Stimulated activated CD4-positive, alpha-beta T cell treated with anti-CD3 and anti-CD28 coated beads, Interleukin-4, amount 100 ng/mL, for 24 hours (primary cell): ENCODE measurements around the gene PRDM15.

ENCODE experiments used
- DNase-seq: peaks from one replicate; pipeline ENCODE4 v3.0.0-alpha.2; 2020

The PRDM15 gene

DNA sequence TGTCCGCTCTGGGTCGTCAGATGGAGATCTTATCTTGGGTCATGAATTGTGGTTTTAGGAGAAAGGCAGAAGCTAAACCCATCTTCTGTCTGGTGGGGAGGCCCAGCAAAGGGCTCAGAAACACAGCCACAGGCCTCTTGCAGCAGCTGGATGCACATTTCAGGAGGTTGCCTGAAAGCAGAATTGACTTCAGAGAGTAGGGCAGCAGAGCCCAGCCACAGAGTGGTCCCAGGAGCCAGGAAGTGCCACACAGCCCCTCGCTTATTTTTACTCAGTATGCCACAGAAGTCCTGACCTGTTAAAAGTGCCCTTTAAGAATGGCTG is 104.0 kb downstream of the PRDM15 start:
- no peak for DNase-seq

DNA sequence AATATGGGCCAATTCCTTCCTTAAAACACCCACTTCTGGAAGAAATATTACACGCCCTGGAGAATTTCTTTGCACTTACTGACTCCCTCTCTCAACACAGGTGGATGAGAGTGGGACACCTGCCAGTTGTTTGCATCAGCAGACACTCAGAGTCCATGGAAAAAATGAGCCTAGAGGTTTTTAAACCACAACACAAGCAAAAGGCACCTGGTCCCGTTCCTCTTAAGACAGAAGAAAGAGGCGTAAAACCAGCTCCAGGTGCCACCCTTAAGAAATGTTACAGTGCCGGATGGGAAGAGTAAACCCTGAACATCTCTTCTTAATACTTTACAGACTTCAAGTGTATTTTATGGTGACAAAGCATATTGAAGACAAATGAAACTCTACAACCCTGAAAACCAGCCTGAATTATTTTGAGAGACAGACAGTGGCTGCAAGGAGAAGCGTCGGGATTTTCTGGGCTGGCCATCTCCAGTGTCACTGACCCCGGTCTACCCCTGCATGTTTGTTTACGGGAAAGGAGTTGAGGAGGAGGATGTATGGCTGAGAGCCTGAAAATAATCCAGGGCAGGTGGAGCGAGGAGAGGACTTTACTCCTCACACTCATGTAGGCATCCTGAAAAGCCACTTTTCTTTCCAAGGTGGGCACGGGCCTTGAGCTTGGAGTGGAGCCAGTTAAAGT is 104.5 kb downstream of the PRDM15 start:
- no peak for DNase-seq

DNA sequence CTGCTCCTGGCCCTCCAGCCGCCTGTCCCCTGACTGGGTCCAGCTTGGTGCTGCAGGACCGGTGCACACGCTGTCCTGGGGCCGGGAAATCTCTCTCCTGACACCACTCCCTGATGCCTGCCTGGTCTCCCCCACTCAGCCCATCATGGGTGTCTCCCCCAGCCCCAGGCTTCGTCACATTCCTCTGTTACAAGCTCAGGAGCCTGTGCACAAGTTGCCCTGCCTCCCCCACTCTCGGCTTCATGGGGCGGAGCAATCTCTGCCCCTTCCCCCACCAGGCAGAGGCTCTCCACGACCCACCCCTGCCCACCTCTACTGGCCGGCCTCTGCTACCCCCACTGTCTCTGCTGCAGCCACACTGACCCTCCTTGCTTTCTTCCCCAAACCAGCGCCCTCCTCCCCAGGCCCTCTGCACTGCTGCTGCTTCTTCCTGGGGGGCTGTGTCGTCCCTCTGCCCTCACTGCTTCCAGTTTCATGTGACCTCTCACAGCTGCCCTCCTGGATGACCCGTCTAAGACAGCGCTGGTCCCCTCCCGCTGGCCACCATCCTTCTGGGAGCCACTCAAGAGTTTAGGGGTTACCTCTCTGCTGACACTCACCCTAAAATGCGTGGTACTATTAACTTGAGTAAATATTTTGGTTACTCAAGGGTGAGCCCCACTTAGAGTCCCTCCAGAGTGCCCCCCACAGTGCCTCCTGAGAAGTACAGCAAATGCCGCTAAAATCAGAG is 106.6 kb downstream of the PRDM15 start:
- DNase-seq = no peak

GRCh38 chr21:41771625-41771945 is 107.6 kb downstream of the PRDM15 start:
- DNase-seq = no peak

GRCh38 chr21:41770901-41771624 is 108.1 kb downstream of the PRDM15 start:
- DNase-seq = no peak

DNA sequence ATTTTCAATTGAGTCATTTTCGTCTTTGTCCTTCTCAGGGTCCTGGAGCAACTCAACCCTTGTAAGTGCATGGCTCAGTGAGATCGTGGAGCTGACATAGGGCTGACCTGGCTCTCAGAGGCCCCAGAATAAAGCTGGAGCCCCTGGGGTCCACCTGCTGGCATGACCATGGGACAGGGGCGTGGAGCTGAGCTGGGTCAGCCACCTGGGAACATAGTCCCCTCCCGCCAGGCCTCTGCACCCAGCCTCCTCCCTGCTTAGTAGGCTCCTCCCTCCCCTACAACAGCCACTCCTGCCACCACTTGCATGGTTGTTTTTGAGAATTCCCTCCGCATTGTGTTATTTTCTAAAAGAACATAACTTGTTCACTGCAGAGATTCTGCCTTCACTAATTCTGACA is 109.2 kb downstream of the PRDM15 start:
- no peak for DNase-seq

DNA sequence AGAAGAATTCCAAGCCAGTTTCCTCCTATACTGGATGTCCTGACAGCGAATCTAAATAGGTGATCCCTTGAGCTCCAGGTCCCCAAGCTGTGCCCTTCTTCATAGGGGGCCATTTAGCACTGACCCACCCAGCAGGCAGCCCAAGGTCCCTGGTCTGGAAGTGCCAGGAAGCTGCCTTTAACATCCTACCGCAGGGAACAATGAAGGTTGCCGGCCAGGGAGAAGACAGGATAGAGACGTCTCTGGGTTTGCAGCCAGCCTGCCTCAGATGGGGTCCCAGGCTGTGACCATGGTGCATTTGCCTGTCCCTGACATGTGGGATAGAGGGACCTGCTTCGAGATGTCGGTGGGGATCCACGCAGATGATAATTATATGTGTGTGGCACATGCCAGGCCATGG is 109.6 kb downstream of the PRDM15 start:
- DNase-seq = no peak

- no peak for DNase-seq
Observed at GRCh38 chr21:41769111-41769510, 110.0 kb downstream of the PRDM15 start.

- no peak for DNase-seq
Observed at GRCh38 chr21:41768437-41769042, 110.6 kb downstream of the PRDM15 start.

- no peak for DNase-seq
Observed at GRCh38 chr21:41767606-41768436, 111.3 kb downstream of the PRDM15 start.

GRCh38 chr21:41766883-41767605 is 112.1 kb downstream of the PRDM15 start, which contains the start of gene RIPK4:
Gene RIPK4 (minus strand): TSS chr21:41767052. CDS start chr21:41767041, 11 bp downstream.
- peak; percentile 58 for DNase-seq

GRCh38 chr21:41765973-41766882 is 112.9 kb downstream of the PRDM15 start:
- no peak for DNase-seq

- DNase-seq = no peak
Observed at GRCh38 chr21:41765420-41765821, 113.7 kb downstream of the PRDM15 start.

DNA sequence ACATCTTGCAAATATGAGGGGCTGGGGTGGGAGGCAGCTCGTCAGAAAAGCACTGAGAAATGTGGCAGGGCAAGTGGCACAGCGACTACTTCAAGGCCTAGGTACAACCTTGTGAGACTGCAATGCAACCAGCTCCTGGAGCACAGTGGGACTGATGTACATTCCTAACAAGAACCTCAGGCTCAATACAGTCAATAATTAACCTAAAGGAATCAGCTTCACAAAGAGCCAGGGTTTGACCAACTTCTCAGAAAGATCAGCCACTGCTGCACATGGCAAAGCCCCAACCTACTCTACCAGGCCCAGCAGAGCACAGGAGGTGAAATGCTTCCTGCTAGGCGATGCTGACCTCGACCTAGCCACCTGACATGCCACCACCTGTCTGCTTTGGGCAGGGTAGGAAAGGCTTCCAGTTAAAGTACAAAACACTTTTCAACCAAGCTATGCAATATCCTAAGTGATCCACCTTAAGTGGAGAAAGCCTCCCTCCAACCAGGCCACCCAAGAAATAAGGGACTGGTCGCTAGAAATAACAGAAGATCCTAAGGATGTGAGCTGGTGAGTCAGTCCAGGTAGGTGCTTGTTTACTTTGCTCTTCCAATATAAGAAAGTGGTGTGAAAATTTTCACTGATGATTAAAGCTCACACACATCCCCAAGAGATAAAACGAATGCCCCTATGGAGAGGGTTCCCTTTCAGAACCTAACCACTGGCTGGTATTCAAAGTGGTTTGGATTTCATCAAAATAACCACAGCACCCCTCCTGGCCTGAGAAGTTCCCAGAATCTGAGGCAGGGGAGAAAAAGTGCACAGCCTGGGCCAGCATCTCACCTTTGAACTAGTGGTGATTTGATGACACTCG is 114.4 kb downstream of the PRDM15 start:
- no peak for DNase-seq

DNA sequence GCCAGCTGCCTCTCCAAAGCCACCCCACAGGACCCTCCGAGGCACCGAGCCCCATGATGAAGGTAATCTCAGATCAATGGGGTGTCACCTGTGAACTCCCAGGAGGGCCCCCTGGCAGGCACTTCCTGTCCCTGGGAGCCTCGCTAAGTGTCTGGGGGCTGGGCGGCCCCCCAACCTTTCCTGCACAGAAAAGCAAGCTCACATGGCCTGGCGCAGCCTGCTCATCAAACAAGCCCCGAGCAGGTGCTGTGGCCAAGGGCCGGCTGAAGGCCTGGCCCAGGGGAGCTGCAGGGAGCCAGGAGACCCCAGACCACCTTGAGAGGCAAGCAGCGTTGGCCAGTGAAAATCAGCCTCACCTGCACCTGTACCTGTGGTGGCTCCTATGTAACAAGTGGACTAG is 115.1 kb downstream of the PRDM15 start:
- DNase-seq = no peak

- DNase-seq = no peak
Observed at GRCh38 chr21:41763398-41763931, 115.7 kb downstream of the PRDM15 start.

- DNase-seq = no peak
Observed at GRCh38 chr21:41762753-41763152, 116.4 kb downstream of the PRDM15 start.

GRCh38 chr21:41761934-41762635 is 117.1 kb downstream of the PRDM15 start:
- DNase-seq = no peak
